PC-3 (cell line): Measurements from ENCODE around the gene TAC4.

ENCODE experiments used
- CTCF ChIP-seq: fragments of 300-600 bp; sonication (generic); conservative IDR thresholded peaks from 2 replicates; pipeline ENCODE4 v1.5.1; 2017; ENCODE audit warnings: antibody characterized with exemption, low read depth, mild to moderate bottlenecking, low read length
- EZH2 ChIP-seq: fragments of 300-600 bp; sonication (generic); IDR thresholded peaks from one replicate; pipeline ENCODE4 v1.6.1; 2017; ENCODE audit warnings: antibody characterized with exemption, mild to moderate bottlenecking, low read length; ENCODE audit not compliant: unreplicated experiment
- EZH2phosphoT487 ChIP-seq: fragments of 300-600 bp; sonication (generic); IDR thresholded peaks from 2 replicates; pipeline ENCODE4 v1.6.1; 2018; ENCODE audit warnings: mild to moderate bottlenecking, antibody characterized with exemption, low read length, borderline replicate concordance

- TF ChIP-seq CTCF (no peak), EZH2phosphoT487 (no peak), EZH2 (no peak)
Measured at GRCh38 chr17:49814781-49815529, 32.9 kb downstream of the TAC4 start.
